Cardiac fibroblast (primary cell): ENCODE measurements around the gene SNX27.

Experiments used
- DNase-seq, 2 donors: peaks; one replicate each; pipeline versions ENCODE4 v3.0.0 to v3.0.0-alpha.2; 2010; ENCODE audit warnings: low read depth in 2 of 2
- H3K4me3 ChIP-seq, 2 donors: replicated peaks in 1 of 2; 1 replicate in 1 of 2; 2 replicates in 1 of 2; pipeline ENCODE4 v1.5.1; 2011; ENCODE audit warnings: low read depth in 2 of 2, low read length in 2 of 2, mild to moderate bottlenecking in 2 of 2, moderate library complexity in 1 of 2
- CTCF ChIP-seq: IDR thresholded peaks from one replicate; pipeline ENCODE4 v1.5.1; 2011; ENCODE audit warnings: low read depth, mild to moderate bottlenecking, low read length, inconsistent platforms

SNX27 gene

GRCh38 chr1:151583796-151584195 lies 28.1 kb upstream of the SNX27 start:
- no peak for DNase-seq
- no peak for TF ChIP-seq CTCF
- H3K4me3 ChIP-seq, result no peak overlapping the region

- no peak overlapping the region for H3K4me3 ChIP-seq
- no peak for TF ChIP-seq CTCF
- DNase-seq, result no peak
These were observed 27.6 kb upstream of the SNX27 start for GRCh38 chr1:151584278-151584677.

GRCh38 chr1:151584780-151585179 lies 27.1 kb upstream of the SNX27 start:
- no peak for TF ChIP-seq CTCF
- no peak for DNase-seq
- H3K4me3 ChIP-seq, result no peak overlapping the region

GRCh38 chr1:151585622-151586021 lies 26.2 kb upstream of the SNX27 start:
- DNase-seq, result peak; percentile 37 to 59
- TF ChIP-seq CTCF, result no peak
- no peak overlapping the region for H3K4me3 ChIP-seq

GRCh38 chr1:151590961-151591360 lies 20.9 kb upstream of the SNX27 start:
- no peak for TF ChIP-seq CTCF
- H3K4me3 ChIP-seq, result no peak overlapping the region
- DNase-seq, result no peak

GRCh38 chr1:151593730-151594129 lies 18.1 kb upstream of the SNX27 start:
- no peak for DNase-seq
- H3K4me3 ChIP-seq, result no peak overlapping the region
- no peak for TF ChIP-seq CTCF

GRCh38 chr1:151594143-151594625 lies 17.7 kb upstream of the SNX27 start:
- peak; percentile 96 for TF ChIP-seq CTCF
- peak; percentile 58 to 59 for DNase-seq
- no peak overlapping the region for H3K4me3 ChIP-seq
